Caco-2 (cell line): ENCODE data around the gene SLC25A21. TPM values are rescaled to one million over a fixed set of nuclear protein-coding genes. Genes with fewer than 3 reads are reported as not detected.

Experiments
- BruUV-seq: library from RNA; stranded (reverse); fragments of 400-500 nt; replicated peaks from 2 replicates; lab custom pipeline; 2021; lab: Mats Ljungman, UMichigan
- CTCF ChIA-PET: fragments of 300-600 bp; sonication (Branson Sonifier 250); formaldehyde crosslinking; loops from one replicate; lab custom pipeline; 2022; ENCODE audit warnings: antibody characterized with exemption; lab: Charles Lee
- POLR2A ChIA-PET: fragments of 300-600 bp; sonication (Branson Sonifier 250); formaldehyde crosslinking; loops from one replicate; lab custom pipeline; 2022; ENCODE audit warnings: antibody characterized with exemption; lab: Charles Lee
- DNase-seq, 2 experiments: peaks; one replicate each; pipeline versions ENCODE4 v3.0.0 to v3.0.0-alpha.2; 2020 to 2022
- H3K27me3 ChIP-seq: replicated peaks from 2 replicates; pipeline ENCODE4 v1.6.0; 2011; ENCODE audit warnings: low read length; ENCODE audit not compliant: control insufficient read depth, insufficient read depth
- H3K36me3 ChIP-seq: 2 replicates; pipeline ENCODE4 v1.5.1; 2011; ENCODE audit warnings: low read length; ENCODE audit not compliant: control insufficient read depth, insufficient read depth
- H3K4me1 ChIP-seq: fragments of 250-450 bp; sonication (Bioruptor Pico); 2 replicates; pipeline ENCODE4 v1.5.1; 2020; ENCODE audit warnings: mild to moderate bottlenecking
- H3K4me3 ChIP-seq: 2 replicates; pipeline ENCODE4 v1.5.1; 2011; ENCODE audit warnings: low read depth, mild to moderate bottlenecking, control low read depth, low read length
- H3K9me3 ChIP-seq: fragments of 250-450 bp; sonication (Bioruptor Pico); 2 replicates; pipeline ENCODE4 v1.5.1; 2020; ENCODE audit warnings: mild to moderate bottlenecking, moderate library complexity
- H3K27ac Mint-ChIP-seq: one replicate; pipeline ENCODE4 v1.8.0; 2022; ENCODE audit warnings: mixed read lengths; ENCODE audit not compliant: unreplicated experiment
- H3K27me3 Mint-ChIP-seq: one replicate; pipeline ENCODE4 v1.8.0; 2022; ENCODE audit warnings: mixed read lengths; ENCODE audit not compliant: insufficient read depth, unreplicated experiment
- H3K36me3 Mint-ChIP-seq: one replicate; pipeline ENCODE4 v1.8.0; 2022; ENCODE audit warnings: mild to moderate bottlenecking, mixed read lengths; ENCODE audit not compliant: insufficient read depth, unreplicated experiment
- H3K4me1 Mint-ChIP-seq: one replicate; pipeline ENCODE4 v1.8.0; 2022; ENCODE audit warnings: low read depth, mixed read lengths; ENCODE audit not compliant: unreplicated experiment
- H3K4me3 Mint-ChIP-seq: one replicate; pipeline ENCODE4 v1.8.0; 2022; ENCODE audit warnings: mild to moderate bottlenecking, moderate library complexity, mixed read lengths; ENCODE audit not compliant: unreplicated experiment
- H3K9me3 Mint-ChIP-seq: one replicate; pipeline ENCODE4 v1.8.0; 2022; ENCODE audit warnings: mixed read lengths; ENCODE audit not compliant: unreplicated experiment
- CTCF ChIP-seq, 2 experiments: fragments of 200-600 bp in 1 of 2; IDR thresholded peaks; 1 replicate in 1 of 2; 2 replicates in 1 of 2; pipeline versions ENCODE4 v1.5.1 to v1.8.0; 2011 to 2022; ENCODE audit warnings: antibody characterized with exemption in 1 of 2, control low read depth in 1 of 2, inconsistent platforms in 1 of 2, low read depth in 1 of 2, low read length in 1 of 2, mild to moderate bottlenecking in 1 of 2, moderate library complexity in 1 of 2; ENCODE audit not compliant: insufficient read depth in 1 of 2, severe bottlenecking in 1 of 2, unreplicated experiment in 1 of 2
- intact Hi-C: fragments of 100-400 bp; cut with micrococcal nuclease; formaldehyde crosslinking; loops from one replicate; pipeline ENCODE4 v1.10.0; 2022; ENCODE audit not compliant: unreplicated experiment
- total RNA-seq: library from RNA; stranded (reverse); gene quantifications from 2 replicates; pipeline ENCODE4 v1.2.3, GENCODE V29; 2022

The SLC25A21 gene
- total RNA-seq, 1 experiment from 2014 or later: 3.2 TPM

- DNase-seq: no peak
- Mint-ChIP-seq H3K36me3 (no peaks in the 10 kb centered on the region), H3K4me1 (no peaks in the 10 kb centered on the region), H3K9me3 (no peaks in the 10 kb centered on the region), H3K4me3 (no peak overlapping the region), H3K27ac (no peak overlapping the region), H3K27me3 (no peaks in the 10 kb centered on the region)
- BruUV-seq: no TSS peak
- intact Hi-C loops: no loop called here
- ChIA-PET CTCF (no interaction called here), POLR2A (no interaction called here)
- Histone ChIP-seq H3K4me1 (no peaks in the 10 kb centered on the region), H3K36me3 (no peaks in the 10 kb centered on the region), H3K9me3 (no peaks in the 10 kb centered on the region), H3K27me3 (no peaks in the 10 kb centered on the region), H3K4me3 (no peak overlapping the region)
- no peak for TF ChIP-seq CTCF (IDR thresholded peaks at IDR 0.05; ENCODE audit: insufficient read depth in 1 of 2, low read depth in 1 of 2, low read length in 1 of 2, severe bottlenecking in 1 of 2, unreplicated experiment in 1 of 2)
These were observed 464.8 kb downstream of the SLC25A21 start for GRCh38 chr14:36707570-36707969.

DNA sequence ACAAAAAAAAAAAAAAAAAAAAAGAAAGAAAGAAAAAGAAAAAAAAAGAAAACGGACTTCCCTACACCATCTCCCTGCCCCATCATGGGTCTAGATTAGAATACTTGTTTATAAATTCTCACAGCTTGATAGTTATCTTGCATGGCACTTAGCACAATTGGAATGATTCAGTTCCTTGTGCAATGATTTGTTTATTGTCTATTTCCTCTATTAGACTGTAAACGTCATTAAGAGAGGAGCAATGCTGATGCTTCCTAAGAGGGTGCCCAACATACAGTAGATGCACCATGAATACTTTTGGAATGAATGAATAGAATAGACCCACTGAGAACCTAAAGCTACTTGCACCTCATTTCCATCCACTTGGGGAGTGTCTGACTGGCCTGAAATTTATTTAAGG, 469.9 kb downstream of the SLC25A21 start:
- Histone ChIP-seq H3K4me3 (no peak overlapping the region), H3K27me3 (no peaks in the 10 kb centered on the region), H3K4me1 (peaks cover 9% of the 10 kb centered on the region), H3K9me3 (no peaks in the 10 kb centered on the region), H3K36me3 (no peaks in the 10 kb centered on the region)
- BruUV-seq: no TSS peak
- H3K27ac Mint-ChIP-seq: no peak overlapping the region
- ChIA-PET POLR2A (no interaction called here), CTCF (no interaction called here)
- H3K4me3 Mint-ChIP-seq: no peak overlapping the region
- DNase-seq: no peak
- intact Hi-C loops: no loop called here
- no peaks in the 10 kb centered on the region for H3K27me3 Mint-ChIP-seq
- peaks cover 6% of the 10 kb centered on the region for H3K4me1 Mint-ChIP-seq
- no peak for TF ChIP-seq CTCF (IDR thresholded peaks at IDR 0.05; ENCODE audit: insufficient read depth in 1 of 2, low read depth in 1 of 2, low read length in 1 of 2, severe bottlenecking in 1 of 2, unreplicated experiment in 1 of 2)
- no peaks in the 10 kb centered on the region for H3K36me3 Mint-ChIP-seq
- no peaks in the 10 kb centered on the region for H3K9me3 Mint-ChIP-seq

- Histone ChIP-seq H3K9me3 (no peaks in the 10 kb centered on the region), H3K36me3 (no peaks in the 10 kb centered on the region), H3K4me1 (peaks cover 9% of the 10 kb centered on the region), H3K27me3 (no peaks in the 10 kb centered on the region), H3K4me3 (no peak overlapping the region)
- no peak for TF ChIP-seq CTCF (IDR thresholded peaks at IDR 0.05; ENCODE audit: insufficient read depth in 1 of 2, low read depth in 1 of 2, low read length in 1 of 2, severe bottlenecking in 1 of 2, unreplicated experiment in 1 of 2)
- POLR2A ChIA-PET: no interaction called here
- DNase-seq: no peak
- Mint-ChIP-seq H3K27ac (no peak overlapping the region), H3K4me1 (peaks cover 6% of the 10 kb centered on the region), H3K36me3 (no peaks in the 10 kb centered on the region), H3K27me3 (no peaks in the 10 kb centered on the region), H3K4me3 (no peak overlapping the region), H3K9me3 (no peaks in the 10 kb centered on the region)
- BruUV-seq: no TSS peak
- CTCF ChIA-PET: no interaction called here
- intact Hi-C loops: no loop called here
These were observed 471.3 kb downstream of the SLC25A21 start for GRCh38 chr14:36701132-36701531.
